Anterior cingulate cortex (tissue), 58 donors: ENCODE results near the gene RNPEPL1.

Experiments used
- DNase-seq, 58 donors: peaks; one replicate each; lab custom pipeline; 2025; lab: John Stamatoyannopoulos, UW

RNPEPL1 gene

GRCh38 chr2:240588669-240589068 is 20.4 kb downstream of the RNPEPL1 start:
- no peak for DNase-seq

GRCh38 chr2:240589375-240589774 is 21.1 kb downstream of the RNPEPL1 start:
- DNase-seq, result no peak

- no peak for DNase-seq
Measured at GRCh38 chr2:240589850-240590525, 21.7 kb downstream of the RNPEPL1 start.

- DNase-seq, result no peak
Measured at GRCh38 chr2:240590681-240591111, 22.4 kb downstream of the RNPEPL1 start.

GRCh38 chr2:240591226-240591625 is 22.9 kb downstream of the RNPEPL1 start:
- no peak for DNase-seq

GRCh38 chr2:240591784-240592183 is 23.5 kb downstream of the RNPEPL1 start:
- DNase-seq, result no peak

- peak in 6 of 58 donors; percentile 24 to 54 (median 34) for DNase-seq
Measured at GRCh38 chr2:240593026-240593702, 24.9 kb downstream of the RNPEPL1 start.

- DNase-seq, result no peak
Measured at GRCh38 chr2:240593703-240594451, 25.6 kb downstream of the RNPEPL1 start.

GRCh38 chr2:240594511-240595380 is 26.5 kb downstream of the RNPEPL1 start:
- DNase-seq, result peak in 2 of 58 donors; percentile 21 to 49

- peak in 2 of 58 donors; percentile 20 to 32 for DNase-seq
Measured at GRCh38 chr2:240595381-240596079, 27.2 kb downstream of the RNPEPL1 start.

GRCh38 chr2:240596080-240596460 is 27.8 kb downstream of the RNPEPL1 start:
- no peak for DNase-seq

- peak in 55 of 58 donors; percentile 10 to 90 (median 70) for DNase-seq
Measured at GRCh38 chr2:240596491-240596931, 28.2 kb downstream of the RNPEPL1 start.

GRCh38 chr2:240597054-240597418 is 28.8 kb downstream of the RNPEPL1 start:
- DNase-seq, result no peak

- DNase-seq, result no peak
Measured at GRCh38 chr2:240597419-240598181, 29.3 kb downstream of the RNPEPL1 start.

- no peak for DNase-seq
Measured at GRCh38 chr2:240598311-240598911, 30.1 kb downstream of the RNPEPL1 start.

- no peak for DNase-seq
Measured at GRCh38 chr2:240599141-240599583, 30.9 kb downstream of the RNPEPL1 start.

GRCh38 chr2:240600451-240600961 is 32.2 kb downstream of the RNPEPL1 start:
- no peak for DNase-seq
